BLaER1 (cell line): ENCODE measurements around the gene RALB.

ENCODE experiments used
- H3K27ac ChIP-seq: shearing (Covaris generic); formaldehyde crosslinking; 2 replicates; pipeline ENCODE4 v1.8.1; 2022
- H3K27me3 ChIP-seq: shearing (Covaris generic); formaldehyde crosslinking; 2 replicates; pipeline ENCODE4 v1.8.1; 2022
- H3K36me3 ChIP-seq: shearing (Covaris generic); formaldehyde crosslinking; 2 replicates; pipeline ENCODE4 v1.8.1; 2022
- H3K4me1 ChIP-seq: shearing (Covaris generic); formaldehyde crosslinking; 2 replicates; pipeline ENCODE4 v1.8.1; 2022
- H3K4me2 ChIP-seq: shearing (Covaris generic); formaldehyde crosslinking; 2 replicates; pipeline ENCODE4 v1.8.1; 2022
- H3K4me3 ChIP-seq: shearing (Covaris generic); formaldehyde crosslinking; 2 replicates; pipeline ENCODE4 v1.8.1; 2022
- H3K9ac ChIP-seq: shearing (Covaris generic); formaldehyde crosslinking; 2 replicates; pipeline ENCODE4 v1.8.1; 2022
- H3K9me3 ChIP-seq: shearing (Covaris generic); formaldehyde crosslinking; 2 replicates; pipeline ENCODE4 v1.8.1; 2022
- H4K20me1 ChIP-seq: shearing (Covaris generic); formaldehyde crosslinking; 2 replicates; pipeline ENCODE4 v1.8.1; 2022
- Cebpa-rat ChIP-seq: shearing (Covaris generic); IDR thresholded peaks from 2 replicates; pipeline ENCODE4 v1.8.1; 2022

The RALB gene

DNA sequence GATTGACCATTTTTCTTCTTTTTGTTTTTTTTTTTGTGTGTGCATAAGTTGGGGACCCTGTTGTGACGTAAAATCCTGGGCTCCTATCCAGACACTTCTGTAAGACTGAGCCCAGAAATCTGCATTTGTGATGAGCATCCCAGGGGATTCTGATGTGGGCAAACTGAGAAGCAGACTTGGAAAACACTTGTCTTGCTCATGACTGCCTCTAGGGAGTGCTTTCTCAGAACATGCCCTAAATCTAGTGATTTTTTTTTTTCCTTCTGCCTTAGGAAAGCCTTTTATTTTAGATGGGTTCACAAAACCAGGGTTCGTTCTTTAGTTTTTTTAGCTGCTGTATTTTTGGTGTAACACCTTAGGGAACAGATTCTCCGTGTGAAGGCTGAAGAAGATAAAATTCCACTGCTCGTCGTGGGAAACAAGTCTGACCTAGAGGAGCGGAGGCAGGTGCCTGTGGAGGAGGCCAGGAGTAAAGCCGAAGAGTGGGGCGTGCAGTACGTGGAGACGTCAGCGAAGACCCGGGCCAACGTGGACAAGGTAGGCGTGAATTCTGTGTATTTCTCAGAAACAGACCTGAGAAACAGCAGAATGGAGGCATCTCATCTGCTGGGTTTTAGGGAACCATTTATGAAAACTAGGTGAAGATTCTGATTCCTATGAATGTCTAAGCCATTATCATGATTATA is 36.7 kb downstream of the RALB start:
- Histone ChIP-seq H4K20me1 (no peaks in the 10 kb centered on the region), H3K4me3 (no peak overlapping the region), H3K9ac (no peak overlapping the region), H3K9me3 (no peaks in the 10 kb centered on the region), H3K27me3 (no peaks in the 10 kb centered on the region), H3K4me1 (peaks cover 34% of the 10 kb centered on the region), H3K36me3 (0 out of 2 replicates have a peak, but pooled peaks cover 7% of the 10 kb centered on the region), H3K27ac (no peak overlapping the region), H3K4me2 (no peak overlapping the region)
- TF ChIP-seq Cebpa-rat: no peak

DNA sequence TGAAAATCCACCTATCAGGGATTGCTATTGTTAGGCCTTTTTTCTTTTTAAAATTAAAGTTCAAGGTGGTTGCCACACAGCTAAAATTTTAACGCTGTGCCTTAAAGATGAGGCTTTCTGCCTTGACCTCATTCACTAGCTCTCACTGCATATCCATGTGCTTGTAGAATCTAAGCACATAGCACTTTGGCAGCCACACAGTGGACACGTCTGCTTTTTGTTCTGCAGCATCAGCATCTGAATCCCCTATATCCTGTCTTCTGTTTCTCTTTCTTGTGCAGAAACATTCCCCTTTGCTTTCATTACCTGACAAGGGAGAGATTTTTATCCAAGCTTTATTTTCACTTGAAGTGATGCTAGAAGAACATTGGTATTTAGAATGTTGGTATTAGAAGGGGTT is 38.1 kb downstream of the RALB start:
- no peaks in the 10 kb centered on the region for H4K20me1 ChIP-seq
- no peak overlapping the region for H3K4me2 ChIP-seq
- peaks cover 36% of the 10 kb centered on the region for H3K4me1 ChIP-seq

DNA sequence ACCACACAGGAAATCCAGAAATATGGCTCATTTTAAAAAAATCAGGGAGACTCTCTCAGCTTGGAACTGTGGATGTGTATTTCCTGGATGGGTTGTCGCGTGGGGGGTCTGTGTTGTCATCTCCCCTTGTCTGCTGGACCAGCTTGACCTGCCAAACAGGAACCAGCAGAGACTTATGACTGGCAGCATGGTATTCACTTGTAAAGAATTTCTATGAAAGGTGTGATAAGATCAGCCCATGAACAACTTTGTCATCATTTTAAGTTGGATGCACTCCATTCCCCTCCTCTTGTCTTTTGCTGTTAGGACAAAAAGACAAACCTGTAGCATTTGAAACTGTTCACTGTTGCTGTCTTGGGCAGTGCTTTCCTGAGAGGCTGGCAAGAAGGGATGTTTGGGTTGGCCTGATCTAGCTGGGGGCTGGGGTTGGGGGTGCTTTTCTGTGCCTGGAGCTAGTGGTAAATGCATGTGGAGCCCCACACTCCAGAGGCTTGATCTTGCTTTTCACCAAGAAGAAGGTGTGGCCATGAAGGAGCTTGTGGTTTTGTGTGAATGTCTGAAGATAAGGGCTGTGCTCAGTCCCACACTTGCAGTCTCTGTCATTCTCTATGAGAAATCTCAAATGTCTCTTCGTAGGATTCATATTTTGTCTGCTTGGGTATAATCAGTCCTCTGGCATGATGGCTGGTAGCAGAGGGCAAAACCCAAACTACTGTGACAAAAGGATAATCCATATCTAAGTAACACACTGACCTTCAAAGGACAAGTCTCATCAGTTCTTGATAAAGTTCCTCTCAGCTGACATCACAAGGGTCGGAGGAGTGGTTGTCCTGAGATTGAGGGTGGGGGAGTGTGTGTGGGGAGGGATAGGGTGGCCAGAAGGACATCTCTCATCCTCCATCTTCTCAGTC is 39.0 kb downstream of the RALB start:
- TF ChIP-seq Cebpa-rat: no peak
- Histone ChIP-seq H3K4me3 (no peak overlapping the region), H4K20me1 (no peaks in the 10 kb centered on the region), H3K4me1 (peaks cover 36% of the 10 kb centered on the region), H3K4me2 (peak overlapping the region; percentile 26; the same call in 1 of the 2 replicates), H3K27ac (no peak overlapping the region), H3K27me3 (no peaks in the 10 kb centered on the region), H3K9ac (no peak overlapping the region), H3K36me3 (0 out of 2 replicates have a peak, but pooled peaks cover 7% of the 10 kb centered on the region), H3K9me3 (no peaks in the 10 kb centered on the region)

More for the DNA sequence above, 38.1 kb downstream of the RALB start:
- H3K9me3 ChIP-seq: no peaks in the 10 kb centered on the region
- no peaks in the 10 kb centered on the region for H3K27me3 ChIP-seq
- no peak for TF ChIP-seq Cebpa-rat
- no peak overlapping the region for H3K27ac ChIP-seq
- H3K36me3 ChIP-seq: 0 out of 2 replicates have a peak, but pooled peaks cover 7% of the 10 kb centered on the region
- no peak overlapping the region for H3K9ac ChIP-seq
- no peak overlapping the region for H3K4me3 ChIP-seq

DNA sequence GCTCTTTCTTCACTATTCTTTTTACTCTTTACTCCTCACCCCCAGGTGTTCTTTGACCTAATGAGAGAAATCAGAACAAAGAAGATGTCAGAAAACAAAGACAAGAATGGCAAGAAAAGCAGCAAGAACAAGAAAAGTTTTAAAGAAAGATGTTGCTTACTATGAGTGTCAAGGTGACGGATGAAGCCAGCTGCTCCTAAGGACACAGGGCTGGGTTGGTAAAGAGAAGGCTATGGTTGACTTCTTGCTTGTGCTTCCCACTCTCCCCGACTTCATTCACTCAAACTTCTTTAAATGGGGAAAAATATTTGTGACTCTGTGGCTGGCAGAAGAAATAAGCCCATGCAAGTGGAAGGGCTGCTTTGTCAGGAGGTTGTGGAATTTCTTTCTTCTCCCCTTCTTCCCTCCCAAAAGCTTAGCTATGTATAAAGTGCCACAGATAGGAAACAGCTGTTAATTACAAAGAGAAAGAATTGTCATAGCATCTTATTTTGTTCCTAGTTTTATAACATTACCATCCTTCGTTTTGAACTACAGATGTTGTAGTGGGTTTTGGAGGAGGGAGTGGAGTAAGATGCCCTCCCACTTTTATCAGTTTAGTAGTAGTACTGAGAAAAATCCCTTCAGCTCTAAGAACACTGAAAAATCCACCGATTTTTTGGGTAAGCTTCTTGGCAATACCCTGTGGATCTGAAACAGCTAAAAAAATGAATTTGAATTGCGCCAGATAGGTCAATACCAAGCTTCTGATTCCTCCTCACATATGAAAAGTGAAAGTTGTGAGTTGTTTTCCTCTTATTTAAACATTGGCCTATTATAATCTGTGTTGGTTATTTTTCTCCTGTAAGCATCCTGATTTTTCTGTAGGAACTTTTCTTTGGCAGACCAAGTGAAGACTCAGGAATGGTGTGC is 40.7 kb downstream of the RALB start:
- Histone ChIP-seq H3K9me3 (no peaks in the 10 kb centered on the region), H3K4me3 (no peak overlapping the region), H3K36me3 (peaks cover 14% of the 10 kb centered on the region), H3K27ac (0 out of 2 replicates have a peak overlapping the region, but pooled peaks have one; percentile 14), H3K27me3 (no peaks in the 10 kb centered on the region), H3K9ac (no peak overlapping the region), H3K4me2 (peak overlapping the region; percentile 60), H4K20me1 (no peaks in the 10 kb centered on the region), H3K4me1 (peaks cover 36% of the 10 kb centered on the region)
- no peak for TF ChIP-seq Cebpa-rat

DNA sequence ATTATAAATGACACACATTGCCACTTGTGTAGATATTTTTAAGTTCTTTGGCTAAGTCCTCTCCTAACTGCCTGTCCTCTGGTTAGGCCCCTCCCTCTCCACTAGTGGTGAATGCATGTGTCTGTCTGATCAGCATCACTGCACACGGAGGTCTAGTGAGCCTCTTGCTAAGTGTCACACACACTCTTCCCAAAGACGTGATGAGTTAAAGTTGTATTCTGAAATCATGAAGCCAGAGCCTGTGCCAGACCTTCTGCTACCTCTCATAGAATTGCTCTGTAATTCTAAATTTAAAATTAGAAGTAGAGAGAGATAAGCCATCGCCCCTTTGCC is 41.3 kb downstream of the RALB start:
- peak overlapping the region; percentile 60 for H3K4me2 ChIP-seq
- H3K9ac ChIP-seq: no peak overlapping the region
- peaks cover 35% of the 10 kb centered on the region for H3K4me1 ChIP-seq
- TF ChIP-seq Cebpa-rat: no peak
- H4K20me1 ChIP-seq: no peaks in the 10 kb centered on the region
- no peaks in the 10 kb centered on the region for H3K9me3 ChIP-seq
- no peak overlapping the region for H3K4me3 ChIP-seq
- H3K27me3 ChIP-seq: no peaks in the 10 kb centered on the region
- peaks cover 14% of the 10 kb centered on the region for H3K36me3 ChIP-seq
- 0 out of 2 replicates have a peak overlapping the region, but pooled peaks have one; percentile 14 for H3K27ac ChIP-seq

DNA sequence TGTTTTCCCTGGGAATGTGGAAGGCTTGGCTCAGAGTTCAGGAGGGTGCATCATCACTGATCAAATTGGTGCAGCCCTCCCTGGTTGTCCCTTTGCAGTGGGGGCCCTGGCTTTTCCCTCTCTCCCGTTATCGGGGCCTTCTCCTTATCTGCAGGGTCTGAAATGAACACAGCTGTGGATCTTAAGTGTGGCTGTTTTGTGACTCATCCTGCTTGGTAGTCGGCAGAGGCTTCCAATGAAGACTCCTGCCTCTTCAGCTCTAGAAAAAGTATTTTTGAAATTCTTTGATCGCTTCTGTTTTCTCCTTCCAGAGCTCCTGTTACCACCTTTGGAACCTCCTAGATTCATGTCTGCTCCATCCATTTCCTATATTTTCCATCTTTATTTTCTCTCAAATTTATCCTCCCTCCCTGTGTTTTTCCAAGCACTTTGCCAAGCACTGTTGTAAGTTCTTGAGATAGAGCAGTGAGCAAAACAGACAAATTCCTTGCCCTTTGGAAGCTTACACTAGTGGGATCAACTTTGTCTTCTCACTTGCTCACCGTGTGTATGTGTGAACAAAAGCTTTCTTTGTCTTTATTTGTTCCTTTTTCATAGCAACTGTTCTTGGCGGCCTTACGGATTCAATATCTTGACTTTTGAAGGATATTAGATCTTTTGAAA is 45.7 kb downstream of the RALB start:
- TF ChIP-seq Cebpa-rat: no peak
- no peaks in the 10 kb centered on the region for H3K9me3 ChIP-seq

DNA sequence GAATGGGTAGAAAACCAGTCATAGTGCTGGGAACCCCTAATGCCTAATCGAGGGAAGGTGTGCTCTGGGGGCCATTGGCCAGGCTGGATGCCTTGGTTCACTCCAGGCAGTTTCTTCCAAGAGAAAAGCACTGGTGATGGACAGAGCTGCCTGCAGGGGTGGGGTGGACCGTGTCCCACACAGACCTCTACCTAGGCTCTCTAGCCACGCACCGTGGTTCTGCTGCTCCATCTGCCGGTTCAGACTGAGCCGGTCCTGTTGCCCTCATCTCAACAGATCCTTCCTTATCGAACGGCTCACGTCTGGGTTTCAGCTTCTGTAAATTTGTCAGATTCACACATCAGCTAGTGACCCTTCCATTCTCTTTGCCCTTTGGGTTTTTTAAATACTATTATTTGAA is 46.4 kb downstream of the RALB start:
- no peaks in the 10 kb centered on the region for H3K9me3 ChIP-seq
- H3K27ac ChIP-seq: no peak overlapping the region
- H3K27me3 ChIP-seq: no peaks in the 10 kb centered on the region
- no peak for TF ChIP-seq Cebpa-rat
- H3K36me3 ChIP-seq: peaks cover 7% of the 10 kb centered on the region
- no peak overlapping the region for H3K4me3 ChIP-seq
- H4K20me1 ChIP-seq: no peaks in the 10 kb centered on the region
- no peak overlapping the region for H3K4me2 ChIP-seq
- H3K4me1 ChIP-seq: peaks cover 33% of the 10 kb centered on the region
- H3K9ac ChIP-seq: no peak overlapping the region

More for the DNA sequence above, 45.7 kb downstream of the RALB start:
- Histone ChIP-seq H3K4me1 (peaks cover 35% of the 10 kb centered on the region), H3K4me2 (no peak overlapping the region), H4K20me1 (no peaks in the 10 kb centered on the region), H3K36me3 (peaks cover 7% of the 10 kb centered on the region), H3K4me3 (no peak overlapping the region), H3K9ac (no peak overlapping the region), H3K27me3 (no peaks in the 10 kb centered on the region), H3K27ac (no peak overlapping the region)

DNA sequence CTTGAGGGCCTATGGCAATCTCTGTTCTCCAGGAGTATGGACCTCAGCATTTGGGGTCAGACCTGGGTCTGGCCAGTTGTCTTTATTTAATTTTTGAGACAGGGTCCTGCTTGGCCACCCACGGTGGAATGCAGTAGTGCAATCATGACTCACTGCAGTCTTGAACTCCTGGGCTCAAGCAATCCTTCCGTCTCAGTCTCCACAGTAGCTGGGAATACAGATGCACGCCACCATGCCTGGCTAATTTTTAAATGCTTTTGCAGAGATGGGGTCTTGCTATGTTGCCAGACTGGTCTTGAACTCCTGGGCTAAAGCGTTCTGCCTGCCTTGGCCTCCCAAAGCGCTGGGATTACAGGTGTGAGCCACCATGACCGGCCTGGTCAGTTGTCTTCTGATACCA is 46.9 kb downstream of the RALB start:
- TF ChIP-seq Cebpa-rat: no peak
- no peak overlapping the region for H3K9ac ChIP-seq
- no peak overlapping the region for H3K27ac ChIP-seq
- peaks cover 27% of the 10 kb centered on the region for H3K4me1 ChIP-seq
- no peak overlapping the region for H3K4me2 ChIP-seq
- H3K9me3 ChIP-seq: no peaks in the 10 kb centered on the region
- no peaks in the 10 kb centered on the region for H4K20me1 ChIP-seq
- H3K36me3 ChIP-seq: peaks cover 7% of the 10 kb centered on the region
- H3K27me3 ChIP-seq: no peaks in the 10 kb centered on the region
- no peak overlapping the region for H3K4me3 ChIP-seq

DNA sequence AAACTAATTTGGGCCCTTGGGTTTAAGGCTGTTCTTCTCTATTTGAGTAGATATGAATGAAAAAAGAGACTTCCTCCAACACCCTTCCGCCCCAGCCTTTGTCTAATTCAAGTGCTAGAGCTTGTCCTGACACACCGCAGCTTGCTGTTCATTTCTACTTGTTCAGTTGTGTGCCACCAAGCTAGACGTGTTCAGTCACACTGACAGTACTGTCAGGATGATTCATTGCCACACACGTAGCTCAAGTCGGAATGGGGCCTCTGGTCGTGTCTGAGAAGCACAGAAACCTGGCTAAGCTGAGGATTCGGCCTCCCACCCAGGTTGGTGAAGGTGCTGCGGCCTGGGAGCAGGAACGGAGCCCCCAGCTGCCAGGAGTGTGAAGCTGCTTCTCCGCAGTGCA is 47.7 kb downstream of the RALB start:
- Histone ChIP-seq H3K4me2 (no peak overlapping the region), H3K36me3 (peaks cover 7% of the 10 kb centered on the region)

More for the DNA sequence above, 47.7 kb downstream of the RALB start:
- no peaks in the 10 kb centered on the region for H3K27me3 ChIP-seq
- TF ChIP-seq Cebpa-rat: no peak
- H4K20me1 ChIP-seq: no peaks in the 10 kb centered on the region
- H3K4me1 ChIP-seq: peaks cover 26% of the 10 kb centered on the region
- no peaks in the 10 kb centered on the region for H3K9me3 ChIP-seq
- H3K4me3 ChIP-seq: no peak overlapping the region
- no peak overlapping the region for H3K27ac ChIP-seq
- H3K9ac ChIP-seq: no peak overlapping the region
